ENCODE results near the gene MAML3.

The MAML3 gene

GRCh38 chr4:140014284-140014683, 139.7 kb downstream of the MAML3 start:
- intact Hi-C loops (cut with DNase I; ENCODE audit: low total_unique reads): loop anchor here (10.0 kb wide), 1 partner anchor 241 kb away; no protein-coding TSS in a partner anchor
- no peak for TF ChIP-seq CTCF (IDR thresholded peaks at IDR 0.05)
- Histone ChIP-seq H3K9me3 (peaks cover 0 to 6% (median 0%) of the 10 kb centered on the region in 3 donors), H3K27me3 (no peaks in the 10 kb centered on the region), H3K36me3 (no peaks in the 10 kb centered on the region), H3K4me3 (no peak overlapping the region), H3K4me1 (peaks cover 0 to 15% (median 3%) of the 10 kb centered on the region in 4 donors), H3K27ac (no peak overlapping the region)
- DNase-seq: no peak

GRCh38 chr4:140012688-140013486, 141.1 kb downstream of the MAML3 start:
- peak in 1 of 2 donors; percentile 58 for DNase-seq

GRCh38 chr4:140005699-140006098, 148.3 kb downstream of the MAML3 start:
- no peak for DNase-seq
- no peaks in the 10 kb centered on the region for H3K36me3 ChIP-seq
- intact Hi-C loops (cut with DNase I; ENCODE audit: low total_unique reads): no loop called here
- H3K27me3 ChIP-seq: no peaks in the 10 kb centered on the region
- no peak overlapping the region for H3K4me3 ChIP-seq
- H3K9me3 ChIP-seq: no peaks in the 10 kb centered on the region
- TF ChIP-seq CTCF (IDR thresholded peaks at IDR 0.05): no peak
- H3K27ac ChIP-seq: no peak overlapping the region
- peaks cover 0 to 20% (median 9%) of the 10 kb centered on the region in 4 donors for H3K4me1 ChIP-seq

More at GRCh38 chr4:140012688-140013486, 141.1 kb downstream of the MAML3 start:
- peaks cover 0 to 6% (median 0%) of the 10 kb centered on the region in 3 donors for H3K9me3 ChIP-seq
- H3K36me3 ChIP-seq: no peaks in the 10 kb centered on the region
- H3K4me1 ChIP-seq: peaks cover 0 to 11% (median 3%) of the 10 kb centered on the region in 4 donors
- peak; percentile 42 to 57 for TF ChIP-seq CTCF (IDR thresholded peaks at IDR 0.05)
- intact Hi-C loops (cut with DNase I; ENCODE audit: low total_unique reads): loop anchor here (10.0 kb wide), 1 partner anchor 242 kb away; no protein-coding TSS in a partner anchor
- H3K27me3 ChIP-seq: no peaks in the 10 kb centered on the region
- H3K4me3 ChIP-seq: no peak overlapping the region
- H3K27ac ChIP-seq: peak overlapping the region in 1 of 2 donors; percentile 1

- Histone ChIP-seq H3K4me3 (peak overlapping the region; percentile 44 to 54), H3K36me3 (no peaks in the 10 kb centered on the region), H3K9me3 (no peaks in the 10 kb centered on the region), H3K4me1 (peaks cover 0 to 20% (median 9%) of the 10 kb centered on the region in 4 donors), H3K27me3 (no peaks in the 10 kb centered on the region), H3K27ac (peak overlapping the region in 1 of 2 donors; percentile 29)
- no peak for TF ChIP-seq CTCF (IDR thresholded peaks at IDR 0.05)
- intact Hi-C loops (cut with DNase I; ENCODE audit: low total_unique reads): no loop called here
- DNase-seq: no peak
Observed at GRCh38 chr4:140004922-140005627, 148.9 kb downstream of the MAML3 start.

GRCh38 chr4:140004549-140004895, 149.5 kb downstream of the MAML3 start:
- Histone ChIP-seq H3K36me3 (no peaks in the 10 kb centered on the region), H3K9me3 (no peaks in the 10 kb centered on the region), H3K4me1 (peaks cover 0 to 20% (median 9%) of the 10 kb centered on the region in 4 donors), H3K4me3 (peak overlapping the region; percentile 44 to 54), H3K27ac (peak overlapping the region; percentile 29 to 40), H3K27me3 (no peaks in the 10 kb centered on the region)
- intact Hi-C loops (cut with DNase I; ENCODE audit: low total_unique reads): no loop called here
- no peak for TF ChIP-seq CTCF (IDR thresholded peaks at IDR 0.05)
- peak in 1 of 2 donors; percentile 69 for DNase-seq

Data from tibial artery (tissue), 4 donors.